ENCODE measurements around the gene UNC5C.

The UNC5C gene

DNA sequence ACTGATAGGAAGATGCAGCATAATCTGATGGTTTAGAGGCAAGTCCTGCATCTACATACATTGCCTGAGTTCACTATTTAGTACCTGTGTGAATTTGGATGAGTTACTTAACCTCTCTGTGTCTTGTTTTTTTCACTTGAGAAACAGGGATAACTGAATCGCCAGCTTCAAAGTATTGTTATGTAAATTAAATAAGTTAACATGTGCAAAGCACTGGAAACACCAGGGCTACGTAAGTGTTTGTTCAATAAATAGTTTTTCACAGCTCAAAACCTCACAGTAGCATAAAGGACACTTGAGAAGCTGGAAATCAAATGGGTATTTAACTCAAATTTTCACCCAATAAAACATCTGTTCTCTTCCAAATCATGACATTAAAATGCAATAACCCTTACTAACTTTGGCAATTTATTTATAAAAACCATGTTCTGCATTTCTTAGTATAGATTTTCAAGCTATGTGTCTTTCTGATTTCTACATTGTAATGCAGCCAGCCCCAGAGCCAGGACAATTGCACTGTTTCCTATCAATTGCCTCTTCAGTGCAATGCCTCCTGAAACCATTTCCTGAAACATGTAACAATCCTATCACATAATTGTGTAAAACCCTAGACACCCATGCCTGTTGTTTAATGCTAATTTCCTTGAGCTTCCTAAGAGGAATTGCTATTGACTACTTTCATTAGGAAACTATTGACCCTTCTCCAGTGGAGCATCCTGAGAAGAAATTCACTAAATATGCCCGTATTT, 177.1 kb downstream of the UNC5C start:
- Mint-ChIP-seq H3K36me3 (ENCODE audit: insufficient read depth) (no peaks in the 10 kb centered on the region), H3K27me3 (no peaks in the 10 kb centered on the region), H3K9me3 (peaks cover 6 to 10% of the 10 kb centered on the region in 2 donors), H3K27ac (no peak overlapping the region), H3K4me3 (no peak overlapping the region), H3K4me1 (ENCODE audit: low read depth in 2 of 2) (no peaks in the 10 kb centered on the region)
- DNase-seq (no peak), ATAC-seq (replicated peaks) (no peak)

DNA sequence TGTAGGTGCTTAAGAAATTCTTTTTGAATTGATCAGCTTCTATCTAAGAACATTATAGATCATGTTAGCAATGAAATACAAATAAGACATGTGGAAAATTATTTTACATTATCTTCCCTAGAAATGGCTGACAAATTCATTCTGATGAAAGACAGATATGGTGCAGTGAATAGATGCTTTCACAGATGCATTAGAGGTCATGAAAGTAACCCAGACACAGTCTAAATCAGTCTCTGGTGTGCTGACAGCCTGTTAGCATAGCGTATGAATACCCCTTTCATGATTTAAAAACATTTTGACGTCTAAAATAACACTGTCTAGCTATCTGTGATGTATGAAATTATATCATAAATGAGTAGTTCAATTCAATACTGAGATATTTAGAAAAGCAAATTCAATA, 180.9 kb downstream of the UNC5C start:
- no peak overlapping the region for H3K4me3 Mint-ChIP-seq
- H3K27me3 Mint-ChIP-seq: no peaks in the 10 kb centered on the region
- ATAC-seq (replicated peaks) (no peak), DNase-seq (no peak)
- peaks cover 3% of the 10 kb centered on the region for H3K36me3 Mint-ChIP-seq (ENCODE audit: insufficient read depth)
- no peaks in the 10 kb centered on the region for H3K4me1 Mint-ChIP-seq (ENCODE audit: low read depth in 2 of 2)
- H3K9me3 Mint-ChIP-seq: no peaks in the 10 kb centered on the region
- no peak overlapping the region for H3K27ac Mint-ChIP-seq

- Mint-ChIP-seq H3K9me3 (peaks cover 0 to 3% of the 10 kb centered on the region in 2 donors), H3K27me3 (no peaks in the 10 kb centered on the region), H3K4me3 (no peak overlapping the region), H3K27ac (no peak overlapping the region), H3K36me3 (ENCODE audit: insufficient read depth) (peaks cover 3% of the 10 kb centered on the region), H3K4me1 (ENCODE audit: low read depth in 2 of 2) (no peaks in the 10 kb centered on the region)
- DNase-seq (no peak), ATAC-seq (replicated peaks) (no peak)
Measured at GRCh38 chr4:95363966-95364365, 184.8 kb downstream of the UNC5C start.

GRCh38 chr4:95363559-95363925, 185.2 kb downstream of the UNC5C start:
- DNase-seq: no peak
- ATAC-seq (replicated peaks): no peak
- no peak overlapping the region for H3K27ac Mint-ChIP-seq
- H3K4me3 Mint-ChIP-seq: no peak overlapping the region
- peaks cover 3% of the 10 kb centered on the region for H3K36me3 Mint-ChIP-seq (ENCODE audit: insufficient read depth)
- H3K27me3 Mint-ChIP-seq: no peaks in the 10 kb centered on the region
- H3K4me1 Mint-ChIP-seq (ENCODE audit: low read depth in 2 of 2): no peaks in the 10 kb centered on the region
- peaks cover 0 to 3% of the 10 kb centered on the region in 2 donors for H3K9me3 Mint-ChIP-seq

GRCh38 chr4:95362906-95363558, 185.7 kb downstream of the UNC5C start:
- H3K9me3 Mint-ChIP-seq: peaks cover 2 to 3% of the 10 kb centered on the region in 2 donors
- H3K27ac Mint-ChIP-seq: no peak overlapping the region
- DNase-seq: no peak
- peaks cover 3% of the 10 kb centered on the region for H3K36me3 Mint-ChIP-seq (ENCODE audit: insufficient read depth)
- no peak for ATAC-seq (replicated peaks)
- no peaks in the 10 kb centered on the region for H3K4me1 Mint-ChIP-seq (ENCODE audit: low read depth in 2 of 2)
- H3K27me3 Mint-ChIP-seq: no peaks in the 10 kb centered on the region
- H3K4me3 Mint-ChIP-seq: no peak overlapping the region

DNA sequence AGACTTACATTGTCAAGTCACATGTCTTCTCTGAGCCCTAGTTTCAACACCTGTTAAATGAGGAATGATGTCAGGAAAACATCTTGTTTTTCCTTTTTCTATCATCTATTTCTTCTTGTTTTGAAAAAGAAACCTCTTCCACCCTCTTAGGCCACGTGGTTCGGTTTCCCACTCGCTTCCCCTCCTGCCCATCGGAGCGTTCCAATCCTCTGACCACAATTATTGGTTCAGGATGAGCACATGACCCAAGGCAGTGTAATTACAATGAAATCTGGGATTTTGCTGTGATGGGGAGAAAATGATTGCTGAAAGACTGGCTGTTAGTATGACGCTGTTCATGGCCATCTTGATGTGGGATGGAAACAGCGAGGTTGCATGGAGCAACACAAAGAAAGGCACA, 186.7 kb downstream of the UNC5C start:
- Mint-ChIP-seq H3K36me3 (ENCODE audit: insufficient read depth) (peaks cover 3% of the 10 kb centered on the region), H3K9me3 (peaks cover 4% of the 10 kb centered on the region in 2 donors), H3K27me3 (no peaks in the 10 kb centered on the region), H3K4me1 (ENCODE audit: low read depth in 2 of 2) (no peaks in the 10 kb centered on the region), H3K4me3 (no peak overlapping the region), H3K27ac (no peak overlapping the region)
- ATAC-seq (replicated peaks) (no peak), DNase-seq (no peak)

DNA sequence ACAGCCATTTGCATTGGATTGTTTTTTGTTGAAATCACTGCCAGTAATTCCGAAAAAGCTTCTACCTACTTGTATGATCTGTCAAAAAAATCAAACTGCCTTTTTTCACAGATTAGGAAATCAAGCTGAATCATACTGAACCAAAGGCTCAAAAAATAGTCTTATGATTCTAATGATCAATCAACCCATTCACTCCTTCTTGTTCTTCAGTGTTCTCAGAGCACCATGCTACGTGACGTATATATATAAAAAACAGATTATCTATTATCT, 187.1 kb downstream of the UNC5C start:
- H3K27me3 Mint-ChIP-seq: no peaks in the 10 kb centered on the region
- H3K9me3 Mint-ChIP-seq: peaks cover 4% of the 10 kb centered on the region in 2 donors
- no peak for DNase-seq
- no peak overlapping the region for H3K27ac Mint-ChIP-seq
- no peak overlapping the region for H3K4me3 Mint-ChIP-seq
- ATAC-seq (replicated peaks): no peak
- H3K36me3 Mint-ChIP-seq (ENCODE audit: insufficient read depth): peaks cover 3% of the 10 kb centered on the region
- no peaks in the 10 kb centered on the region for H3K4me1 Mint-ChIP-seq (ENCODE audit: low read depth in 2 of 2)

DNA sequence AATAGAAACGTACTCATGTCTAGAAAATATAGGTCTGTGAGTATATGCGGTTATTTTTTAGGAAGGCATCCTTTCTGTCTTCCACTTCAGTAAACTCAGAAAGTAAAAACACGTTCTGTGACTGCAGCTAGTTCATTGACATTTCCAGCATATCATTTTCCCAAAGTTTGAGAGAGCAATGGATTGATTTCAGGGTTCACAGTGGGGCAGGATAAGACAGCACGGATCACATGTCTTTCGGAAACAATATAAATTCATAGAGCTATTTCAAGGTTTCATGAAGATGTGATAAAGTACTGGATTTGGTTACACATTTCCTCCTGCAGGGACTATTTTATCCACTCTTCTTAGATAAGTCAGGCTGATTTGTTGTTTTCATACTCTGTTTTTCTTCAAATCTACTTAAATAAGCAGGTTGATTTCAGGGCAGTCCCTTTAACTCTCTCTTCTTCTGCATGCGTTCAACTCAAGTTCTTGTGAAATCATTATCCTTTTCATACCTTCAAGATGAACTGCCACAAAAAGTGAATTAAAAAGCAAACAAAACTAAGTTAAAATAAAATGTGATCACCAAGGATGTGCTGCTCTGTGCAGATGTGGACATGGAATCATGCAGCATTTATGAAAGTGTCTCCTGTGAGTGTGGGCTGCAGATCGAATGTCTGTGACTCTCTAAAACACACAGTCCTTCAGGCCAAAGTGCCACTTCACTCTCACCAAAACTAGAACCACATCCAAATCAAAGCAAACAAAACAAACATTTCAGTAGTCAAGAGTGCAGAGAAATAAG, 187.7 kb downstream of the UNC5C start:
- H3K27me3 Mint-ChIP-seq: no peaks in the 10 kb centered on the region
- ATAC-seq (replicated peaks): no peak
- H3K9me3 Mint-ChIP-seq: peaks cover 4% of the 10 kb centered on the region in 2 donors
- H3K36me3 Mint-ChIP-seq (ENCODE audit: insufficient read depth): peaks cover 3% of the 10 kb centered on the region
- no peak overlapping the region for H3K27ac Mint-ChIP-seq
- H3K4me1 Mint-ChIP-seq (ENCODE audit: low read depth in 2 of 2): no peaks in the 10 kb centered on the region
- H3K4me3 Mint-ChIP-seq: no peak overlapping the region
- DNase-seq: no peak

DNA sequence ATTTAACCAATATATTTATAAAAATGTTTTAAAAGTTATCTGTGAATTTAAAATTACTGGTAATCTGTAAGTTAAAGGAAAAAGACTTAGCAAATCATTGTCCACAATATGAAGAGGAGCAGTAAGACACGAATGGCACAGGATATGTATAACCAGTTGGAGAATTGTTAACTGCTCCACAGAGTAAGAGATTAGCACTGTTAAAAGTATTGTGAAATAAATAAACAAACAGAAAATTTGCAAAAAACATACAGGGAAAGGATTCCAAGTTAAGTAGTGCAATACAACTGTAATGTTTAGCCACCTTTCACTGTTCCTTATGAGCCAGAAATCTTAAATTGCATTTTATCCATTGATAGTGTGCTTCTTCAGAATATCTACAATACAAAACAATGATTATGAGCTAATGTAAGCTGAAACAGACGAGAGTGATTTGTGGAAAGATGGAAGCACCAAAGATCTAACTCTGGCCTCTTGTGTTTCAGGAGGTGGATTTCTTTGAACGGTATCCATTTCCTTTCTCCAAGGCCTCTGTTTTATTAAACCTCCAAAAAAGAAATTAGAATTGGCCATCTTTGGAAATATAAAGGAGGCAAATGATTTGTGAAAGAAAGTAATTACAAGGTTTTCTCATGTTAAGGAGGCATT, 188.4 kb downstream of the UNC5C start:
- Mint-ChIP-seq H3K4me1 (ENCODE audit: low read depth in 2 of 2) (no peaks in the 10 kb centered on the region), H3K36me3 (ENCODE audit: insufficient read depth) (peaks cover 3% of the 10 kb centered on the region), H3K9me3 (peaks cover 4% of the 10 kb centered on the region in 2 donors), H3K27me3 (no peaks in the 10 kb centered on the region), H3K27ac (no peak overlapping the region), H3K4me3 (no peak overlapping the region)
- no peak for DNase-seq
- ATAC-seq (replicated peaks): no peak

GRCh38 chr4:95358421-95358820, 190.4 kb downstream of the UNC5C start:
- H3K4me1 Mint-ChIP-seq (ENCODE audit: low read depth in 2 of 2): no peaks in the 10 kb centered on the region
- no peaks in the 10 kb centered on the region for H3K27me3 Mint-ChIP-seq
- no peak overlapping the region for H3K4me3 Mint-ChIP-seq
- no peak overlapping the region for H3K27ac Mint-ChIP-seq
- no peak for ATAC-seq (replicated peaks)
- no peak for DNase-seq
- peaks cover 6 to 12% of the 10 kb centered on the region in 2 donors for H3K9me3 Mint-ChIP-seq
- no peaks in the 10 kb centered on the region for H3K36me3 Mint-ChIP-seq (ENCODE audit: insufficient read depth)

DNA sequence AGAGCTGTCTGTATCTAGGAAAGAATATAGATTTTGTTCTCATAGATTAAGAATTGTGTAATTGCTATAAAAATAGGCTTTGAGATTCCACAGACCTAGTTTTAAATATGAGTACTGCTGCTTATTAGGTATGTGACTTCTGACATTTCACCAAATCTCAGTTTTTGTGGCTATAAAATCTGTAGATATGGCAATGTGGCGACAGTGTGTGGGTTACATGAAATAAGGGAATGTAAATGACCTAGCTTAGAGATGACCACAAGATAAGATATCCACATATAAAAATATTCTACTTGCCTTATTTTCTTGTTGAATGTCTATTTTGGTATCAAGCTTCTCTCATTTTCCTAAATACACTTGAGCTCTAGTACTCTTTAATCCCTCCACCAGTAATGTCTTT, 193.8 kb downstream of the UNC5C start:
- H3K9me3 Mint-ChIP-seq: peaks cover 12 to 24% of the 10 kb centered on the region in 2 donors
- no peak overlapping the region for H3K4me3 Mint-ChIP-seq
- ATAC-seq (replicated peaks) (no peak), DNase-seq (no peak)
- H3K4me1 Mint-ChIP-seq (ENCODE audit: low read depth in 2 of 2): no peaks in the 10 kb centered on the region
- H3K27me3 Mint-ChIP-seq: no peaks in the 10 kb centered on the region
- no peaks in the 10 kb centered on the region for H3K36me3 Mint-ChIP-seq (ENCODE audit: insufficient read depth)
- no peak overlapping the region for H3K27ac Mint-ChIP-seq

DNA sequence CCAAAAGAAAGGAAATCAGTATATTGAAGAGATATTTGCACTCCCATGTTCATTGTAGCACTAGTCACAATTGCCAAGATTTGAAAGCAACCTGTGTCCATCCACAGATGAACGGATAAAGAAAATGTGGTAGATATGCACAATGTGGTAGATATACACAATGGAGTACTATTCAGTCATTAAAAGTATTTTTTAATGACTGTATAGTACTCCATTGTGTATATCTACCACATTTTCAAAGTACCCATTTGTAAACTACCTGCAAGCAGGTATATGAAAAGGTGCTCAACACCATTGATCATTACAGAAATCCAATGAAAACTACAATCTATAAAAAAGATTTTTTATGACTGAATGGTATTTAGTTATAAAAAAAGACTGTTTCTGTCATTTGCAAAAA, 200.4 kb downstream of the UNC5C start:
- H3K4me3 Mint-ChIP-seq: no peak overlapping the region
- ATAC-seq (replicated peaks) (no peak), DNase-seq (no peak)
- H3K36me3 Mint-ChIP-seq (ENCODE audit: insufficient read depth): no peaks in the 10 kb centered on the region
- H3K4me1 Mint-ChIP-seq (ENCODE audit: low read depth in 2 of 2): no peaks in the 10 kb centered on the region
- no peak overlapping the region for H3K27ac Mint-ChIP-seq
- H3K27me3 Mint-ChIP-seq: no peaks in the 10 kb centered on the region
- H3K9me3 Mint-ChIP-seq: peaks cover 21 to 35% of the 10 kb centered on the region in 2 donors

GRCh38 chr4:95343235-95343634, 205.5 kb downstream of the UNC5C start:
- ATAC-seq (replicated peaks) (no peak), DNase-seq (no peak)
- Mint-ChIP-seq H3K27me3 (no peaks in the 10 kb centered on the region), H3K27ac (no peak overlapping the region), H3K4me1 (ENCODE audit: low read depth in 2 of 2) (no peaks in the 10 kb centered on the region), H3K4me3 (no peak overlapping the region), H3K9me3 (peaks cover 9 to 26% of the 10 kb centered on the region in 2 donors), H3K36me3 (ENCODE audit: insufficient read depth) (no peaks in the 10 kb centered on the region)
